ENCODE measurements around the gene TNNT3. TPM values are rescaled to one million over a fixed set of nuclear protein-coding genes. Genes with fewer than 3 reads are reported as not detected.

Gene TNNT3
- total RNA-seq, 2 donors from 2014 or later = 0.33 TPM; not detected in 1

- DNase-seq (ENCODE audit: low spot score) (no peak), ATAC-seq (no peak)
- Mint-ChIP-seq H3K27ac (no peak overlapping the region), H3K36me3 (no peaks in the 10 kb centered on the region), H3K4me3 (no peak overlapping the region), H3K4me1 (ENCODE audit: low read depth in 2 of 2) (no peaks in the 10 kb centered on the region), H3K9me3 (no peaks in the 10 kb centered on the region), H3K27me3 (no peaks in the 10 kb centered on the region)
Observed at GRCh38 chr11:1967641-1968225, 48.2 kb downstream of the TNNT3 start.

- DNase-seq (ENCODE audit: low spot score) (no peak), ATAC-seq (no peak)
- H3K36me3 Mint-ChIP-seq = no peaks in the 10 kb centered on the region
- H3K4me1 Mint-ChIP-seq (ENCODE audit: low read depth in 2 of 2) = no peaks in the 10 kb centered on the region
- H3K9me3 Mint-ChIP-seq = no peaks in the 10 kb centered on the region
- H3K4me3 Mint-ChIP-seq = no peak overlapping the region
- H3K27ac Mint-ChIP-seq = no peak overlapping the region
- no peaks in the 10 kb centered on the region for H3K27me3 Mint-ChIP-seq
Observed at GRCh38 chr11:1968454-1969002, 49.0 kb downstream of the TNNT3 start.

- no peak overlapping the region for H3K27ac Mint-ChIP-seq
Observed at GRCh38 chr11:1969035-1969434, 49.5 kb downstream of the TNNT3 start.

GRCh38 chr11:1969776-1970175, 50.3 kb downstream of the TNNT3 start:
- DNase-seq (ENCODE audit: low spot score) (no peak), ATAC-seq (no peak)
- Mint-ChIP-seq H3K9me3 (no peaks in the 10 kb centered on the region), H3K36me3 (no peaks in the 10 kb centered on the region), H3K27ac (no peak overlapping the region), H3K4me3 (no peak overlapping the region), H3K27me3 (no peaks in the 10 kb centered on the region), H3K4me1 (ENCODE audit: low read depth in 2 of 2) (no peaks in the 10 kb centered on the region)

More at GRCh38 chr11:1969035-1969434, 49.5 kb downstream of the TNNT3 start:
- Mint-ChIP-seq H3K9me3 (no peaks in the 10 kb centered on the region), H3K36me3 (no peaks in the 10 kb centered on the region), H3K4me1 (ENCODE audit: low read depth in 2 of 2) (no peaks in the 10 kb centered on the region), H3K4me3 (no peak overlapping the region), H3K27me3 (no peaks in the 10 kb centered on the region)
- no peak for ATAC-seq
- DNase-seq (ENCODE audit: low spot score) = no peak

- Mint-ChIP-seq H3K27me3 (no peaks in the 10 kb centered on the region), H3K4me3 (no peak overlapping the region), H3K27ac (no peak overlapping the region), H3K4me1 (ENCODE audit: low read depth in 2 of 2) (no peaks in the 10 kb centered on the region), H3K9me3 (no peaks in the 10 kb centered on the region), H3K36me3 (no peaks in the 10 kb centered on the region)
- ATAC-seq (no peak), DNase-seq (ENCODE audit: low spot score) (peak; percentile 54)
Observed at GRCh38 chr11:1970956-1971355, 51.5 kb downstream of the TNNT3 start.

- no peak for ATAC-seq
- no peak overlapping the region for H3K4me3 Mint-ChIP-seq
- no peaks in the 10 kb centered on the region for H3K36me3 Mint-ChIP-seq
- no peaks in the 10 kb centered on the region for H3K27me3 Mint-ChIP-seq
- H3K9me3 Mint-ChIP-seq = no peaks in the 10 kb centered on the region
- no peak for DNase-seq (ENCODE audit: low spot score)
- no peak overlapping the region for H3K27ac Mint-ChIP-seq
- no peaks in the 10 kb centered on the region for H3K4me1 Mint-ChIP-seq (ENCODE audit: low read depth in 2 of 2)
Observed at GRCh38 chr11:1975185-1975584, 55.7 kb downstream of the TNNT3 start.

- no peaks in the 10 kb centered on the region for H3K36me3 Mint-ChIP-seq
- no peak overlapping the region for H3K4me3 Mint-ChIP-seq
- no peak for ATAC-seq
- no peaks in the 10 kb centered on the region for H3K9me3 Mint-ChIP-seq
- DNase-seq (ENCODE audit: low spot score) = no peak
- H3K27me3 Mint-ChIP-seq = no peaks in the 10 kb centered on the region
- H3K27ac Mint-ChIP-seq = no peak overlapping the region
- H3K4me1 Mint-ChIP-seq (ENCODE audit: low read depth in 2 of 2) = no peaks in the 10 kb centered on the region
Observed at GRCh38 chr11:1978720-1979473, 59.4 kb downstream of the TNNT3 start.

- Mint-ChIP-seq H3K27me3 (no peaks in the 10 kb centered on the region), H3K27ac (no peak overlapping the region), H3K4me1 (ENCODE audit: low read depth in 2 of 2) (no peaks in the 10 kb centered on the region), H3K9me3 (no peaks in the 10 kb centered on the region), H3K4me3 (no peak overlapping the region), H3K36me3 (no peaks in the 10 kb centered on the region)
- no peak for DNase-seq (ENCODE audit: low spot score)
- no peak for ATAC-seq
Observed at GRCh38 chr11:1979607-1980006, 60.1 kb downstream of the TNNT3 start.

- no peaks in the 10 kb centered on the region for H3K36me3 Mint-ChIP-seq
- no peaks in the 10 kb centered on the region for H3K27me3 Mint-ChIP-seq
- no peak overlapping the region for H3K4me3 Mint-ChIP-seq
- no peak overlapping the region for H3K27ac Mint-ChIP-seq
- DNase-seq (ENCODE audit: low spot score) = no peak
- H3K9me3 Mint-ChIP-seq = no peaks in the 10 kb centered on the region
- H3K4me1 Mint-ChIP-seq (ENCODE audit: low read depth in 2 of 2) = no peaks in the 10 kb centered on the region
- ATAC-seq = no peak
Observed at GRCh38 chr11:1982873-1983600, 63.5 kb downstream of the TNNT3 start.

- DNase-seq (ENCODE audit: low spot score) = no peak
- no peaks in the 10 kb centered on the region for H3K4me1 Mint-ChIP-seq (ENCODE audit: low read depth in 2 of 2)
- no peaks in the 10 kb centered on the region for H3K36me3 Mint-ChIP-seq
- no peaks in the 10 kb centered on the region for H3K27me3 Mint-ChIP-seq
- no peak overlapping the region for H3K4me3 Mint-ChIP-seq
- ATAC-seq = no peak
- H3K9me3 Mint-ChIP-seq = no peaks in the 10 kb centered on the region
- no peak overlapping the region for H3K27ac Mint-ChIP-seq
Observed at GRCh38 chr11:1983601-1983961, 64.1 kb downstream of the TNNT3 start.

GRCh38 chr11:1987024-1987423, 67.5 kb downstream of the TNNT3 start:
- no peak for DNase-seq (ENCODE audit: low spot score)
- H3K9me3 Mint-ChIP-seq = no peaks in the 10 kb centered on the region
- H3K27me3 Mint-ChIP-seq = no peaks in the 10 kb centered on the region
- no peak overlapping the region for H3K27ac Mint-ChIP-seq
- H3K4me1 Mint-ChIP-seq (ENCODE audit: low read depth in 2 of 2) = no peaks in the 10 kb centered on the region
- no peak for ATAC-seq
- no peaks in the 10 kb centered on the region for H3K36me3 Mint-ChIP-seq
- no peak overlapping the region for H3K4me3 Mint-ChIP-seq

GRCh38 chr11:1988174-1988573, 68.7 kb downstream of the TNNT3 start:
- Mint-ChIP-seq H3K4me1 (ENCODE audit: low read depth in 2 of 2) (no peaks in the 10 kb centered on the region), H3K27me3 (no peaks in the 10 kb centered on the region), H3K4me3 (no peak overlapping the region), H3K9me3 (no peaks in the 10 kb centered on the region), H3K36me3 (no peaks in the 10 kb centered on the region), H3K27ac (no peak overlapping the region)
- no peak for DNase-seq (ENCODE audit: low spot score)
- ATAC-seq = no peak

Data from natural killer cell treated with Interleukin-12 subunit alpha and Interleukin-12 subunit beta and Interleukin-15 and Interleukin-18, amount 100 ng/mL, for 72 hours (primary cell).